ENCODE data around the gene HECA.

- TF ChIP-seq CTCF (IDR thresholded peaks at IDR 0.05; ENCODE audit: poor library complexity) (no peak), EZH2 (IDR thresholded peaks at IDR 0.05; ENCODE audit: borderline replicate concordance) (no peak), EZH2phosphoT487 (IDR thresholded peaks at IDR 0.05; ENCODE audit: low read depth, severe bottlenecking, unreplicated experiment) (no peak)
Observed at GRCh38 chr6:139201378-139201777, 66.5 kb downstream of the HECA start.

All from hepatocyte (in vitro differentiated cells).